HG03039 (cell line): ENCODE measurements around the gene BAHD1.
"Not testable (repeated sequence)": the region's sequence is repeated elsewhere in the genome, so short reads cannot be mapped to it uniquely, and the experiment has no call there.

Source experiments
- ATAC-seq: cut with Tn5 transposase; IDR thresholded peaks from one replicate; pipeline ENCODE4 v1.9.1; 2021; ENCODE audit warnings: mild to moderate bottlenecking, moderate library complexity; ENCODE audit not compliant: unreplicated experiment

BAHD1 gene

GRCh38 chr15:40443255-40443654 is 2.5 kb downstream of the BAHD1 start:
- no peak for ATAC-seq

GRCh38 chr15:40443846-40444245 is 3.1 kb downstream of the BAHD1 start:
- ATAC-seq = no peak

GRCh38 chr15:40444736-40445135 is 4.0 kb downstream of the BAHD1 start:
- ATAC-seq = no peak

- no peak for ATAC-seq
Observed at GRCh38 chr15:40445421-40445922, 4.7 kb downstream of the BAHD1 start.

- ATAC-seq = no peak
Observed at GRCh38 chr15:40446144-40446543, 5.4 kb downstream of the BAHD1 start.

GRCh38 chr15:40448354-40448753 is 7.6 kb downstream of the BAHD1 start:
- no peak for ATAC-seq

GRCh38 chr15:40449275-40449674 is 8.5 kb downstream of the BAHD1 start:
- ATAC-seq = no peak

GRCh38 chr15:40450047-40450446 is 9.3 kb downstream of the BAHD1 start:
- ATAC-seq = no peak

- no peak for ATAC-seq
Observed at GRCh38 chr15:40451527-40452158, 10.9 kb downstream of the BAHD1 start.

GRCh38 chr15:40452296-40453090 is 11.7 kb downstream of the BAHD1 start:
- no peak for ATAC-seq

- ATAC-seq = not testable (repeated sequence)
Observed at GRCh38 chr15:40453941-40454340, 13.2 kb downstream of the BAHD1 start.

GRCh38 chr15:40454904-40455391 is 14.2 kb downstream of the BAHD1 start:
- no peak for ATAC-seq

GRCh38 chr15:40456299-40456712 is 15.6 kb downstream of the BAHD1 start:
- ATAC-seq = no peak

- no peak for ATAC-seq
Observed at GRCh38 chr15:40456738-40457137, 16.0 kb downstream of the BAHD1 start.

- no peak for ATAC-seq
Observed at GRCh38 chr15:40458495-40459371, 18.0 kb downstream of the BAHD1 start.

GRCh38 chr15:40459391-40460015 is 18.8 kb downstream of the BAHD1 start:
- no peak for ATAC-seq

GRCh38 chr15:40460404-40460803 is 19.7 kb downstream of the BAHD1 start:
- ATAC-seq = no peak

GRCh38 chr15:40461958-40462357 is 21.2 kb downstream of the BAHD1 start:
- ATAC-seq = no peak

GRCh38 chr15:40463279-40463678 is 22.5 kb downstream of the BAHD1 start:
- ATAC-seq = no peak

- ATAC-seq = no peak
Observed at GRCh38 chr15:40463886-40464545, 23.3 kb downstream of the BAHD1 start.
